PC-3 (cell line): Measurements from ENCODE around the gene KRTAP12-3.

ENCODE experiments used
- EZH2 ChIP-seq: fragments of 300-600 bp; sonication (generic); IDR thresholded peaks from one replicate; pipeline ENCODE4 v1.6.1; 2017; ENCODE audit warnings: antibody characterized with exemption, mild to moderate bottlenecking, low read length; ENCODE audit not compliant: unreplicated experiment
- TF ChIP-seq, protein P1 (sequence below): fragments of 300-600 bp; sonication (generic); conservative IDR thresholded peaks from 2 replicates; pipeline ENCODE4 v1.5.1; 2017; ENCODE audit warnings: antibody characterized with exemption, low read depth, mild to moderate bottlenecking, low read length

DNA sequence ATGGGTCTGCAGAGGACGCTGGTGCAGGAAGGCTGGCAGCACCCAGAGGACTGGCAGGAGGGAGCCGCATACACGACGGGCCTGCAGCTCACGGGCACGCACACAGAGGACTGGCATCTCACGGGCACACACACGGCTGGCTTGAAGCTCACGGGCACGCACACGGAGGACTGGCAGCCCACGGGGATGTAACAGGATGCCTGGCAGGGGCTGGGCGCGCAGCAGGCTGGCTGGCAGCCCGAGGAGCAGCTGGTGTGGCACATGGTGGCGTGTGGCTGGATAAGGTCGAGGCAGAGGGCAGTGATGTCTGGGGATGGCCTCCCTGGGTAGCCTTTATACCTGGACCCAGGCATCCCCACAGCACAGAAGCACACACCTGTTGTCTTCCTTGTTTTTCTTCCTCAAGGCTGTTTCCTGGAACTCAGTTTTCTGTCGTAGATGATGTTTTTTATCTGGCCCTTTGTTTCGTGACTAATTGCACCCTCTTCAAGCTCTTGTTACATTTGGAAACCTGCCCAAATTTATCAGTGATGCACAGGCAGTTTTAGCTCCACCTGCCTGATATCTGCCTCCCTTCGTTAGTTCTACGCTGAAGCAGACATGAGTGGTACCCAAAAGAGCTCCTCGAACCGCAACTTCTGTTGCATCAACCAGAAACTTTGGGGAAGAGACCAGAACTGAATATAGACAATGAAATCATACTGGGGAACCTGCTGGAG, 24.3 kb downstream of the KRTAP12-3 start, which contains the start of gene KRTAP12-1:
- no peak for TF ChIP-seq EZH2
- TF ChIP-seq, protein P1, sequence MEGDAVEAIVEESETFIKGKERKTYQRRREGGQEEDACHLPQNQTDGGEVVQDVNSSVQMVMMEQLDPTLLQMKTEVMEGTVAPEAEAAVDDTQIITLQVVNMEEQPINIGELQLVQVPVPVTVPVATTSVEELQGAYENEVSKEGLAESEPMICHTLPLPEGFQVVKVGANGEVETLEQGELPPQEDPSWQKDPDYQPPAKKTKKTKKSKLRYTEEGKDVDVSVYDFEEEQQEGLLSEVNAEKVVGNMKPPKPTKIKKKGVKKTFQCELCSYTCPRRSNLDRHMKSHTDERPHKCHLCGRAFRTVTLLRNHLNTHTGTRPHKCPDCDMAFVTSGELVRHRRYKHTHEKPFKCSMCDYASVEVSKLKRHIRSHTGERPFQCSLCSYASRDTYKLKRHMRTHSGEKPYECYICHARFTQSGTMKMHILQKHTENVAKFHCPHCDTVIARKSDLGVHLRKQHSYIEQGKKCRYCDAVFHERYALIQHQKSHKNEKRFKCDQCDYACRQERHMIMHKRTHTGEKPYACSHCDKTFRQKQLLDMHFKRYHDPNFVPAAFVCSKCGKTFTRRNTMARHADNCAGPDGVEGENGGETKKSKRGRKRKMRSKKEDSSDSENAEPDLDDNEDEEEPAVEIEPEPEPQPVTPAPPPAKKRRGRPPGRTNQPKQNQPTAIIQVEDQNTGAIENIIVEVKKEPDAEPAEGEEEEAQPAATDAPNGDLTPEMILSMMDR: no peak
